B cell (primary cell): ENCODE results near the gene MAMDC4. TPM values are rescaled to one million over a fixed set of nuclear protein-coding genes. Genes with fewer than 3 reads are reported as not detected.

Source experiments
- ATAC-seq: fragments of 200-7000 bp; cut with Tn5 transposase; one replicate; pipeline ENCODE4 v1.10.0; 2021; ENCODE audit warnings: low read depth, mild to moderate bottlenecking, moderate number of reproducible peaks, moderate library complexity
- CTCF ChIA-PET: fragments of 350-600 bp; sonication (Branson Sonifier 250); formaldehyde crosslinking; loops from one replicate; lab custom pipeline; 2021; ENCODE audit warnings: antibody characterized with exemption, inconsistent platforms; lab: Charles Lee
- POLR2A ChIA-PET: fragments of 350-600 bp; sonication (Branson Sonifier 250); formaldehyde crosslinking; loops from one replicate; lab custom pipeline; 2021; ENCODE audit warnings: antibody characterized with exemption; lab: Charles Lee
- DNase-seq: peaks from one replicate; pipeline ENCODE4 v3.0.0; 2013
- H2AFZ ChIP-seq: 2 replicates; pipeline ENCODE4 v1.6.1; 2012; ENCODE audit warnings: mild to moderate bottlenecking, low read depth, low read length; ENCODE audit not compliant: insufficient read depth, poor library complexity, severe bottlenecking
- H3K27ac ChIP-seq, 2 donors: 1 replicate in 1 of 2; 2 replicates in 1 of 2; pipeline ENCODE4 v1.5.1; 2012 to 2013; ENCODE audit warnings: low read length in 2 of 2, mild to moderate bottlenecking in 2 of 2, moderate library complexity in 1 of 2
- H3K27me3 ChIP-seq, 4 experiments: fragments of 200-600 bp in 1 of 4; sonication (generic) in 1 of 4; replicated peaks in 1 of 4; 1 replicate in 2 of 4; 2 replicates in 2 of 4; pipeline versions ENCODE4 v1.6.1 to v1.7.0; 2013 to 2016; ENCODE audit warnings: low read length in 3 of 4, mild to moderate bottlenecking in 2 of 4, mixed read lengths in 1 of 4, moderate library complexity in 1 of 4; ENCODE audit not compliant: insufficient read depth in 4 of 4, control insufficient read depth in 3 of 4; ENCODE audit errors: control extremely low read depth in 1 of 4
- H3K36me3 ChIP-seq, 2 experiments: replicated peaks in 1 of 2; 1 replicate in 1 of 2; 2 replicates in 1 of 2; pipeline versions ENCODE4 v1.6.1 to v1.7.1; 2013; ENCODE audit warnings: low read length in 1 of 2; ENCODE audit not compliant: insufficient read depth in 2 of 2, control insufficient read depth in 1 of 2; ENCODE audit errors: control extremely low read depth in 1 of 2, extremely low read depth in 1 of 2
- H3K4me1 ChIP-seq, 2 donors: fragments of 200-600 bp in 1 of 2; sonication (generic) in 1 of 2; 1 replicate in 1 of 2; 2 replicates in 1 of 2; pipeline versions ENCODE4 v1.5.1 to v1.6.1; 2013 to 2017; ENCODE audit warnings: low read length in 2 of 2; ENCODE audit not compliant: control insufficient read depth in 2 of 2, insufficient read depth in 2 of 2
- H3K4me2 ChIP-seq: replicated peaks from 2 replicates; pipeline ENCODE3; 2012; ENCODE audit warnings: mild to moderate bottlenecking, low read depth, low read length; ENCODE audit not compliant: poor library complexity, severe bottlenecking
- H3K4me3 ChIP-seq, 5 experiments: fragments of 200-600 bp in 1 of 5; sonication (generic) in 1 of 5; 1 replicate in 3 of 5; 2 replicates in 2 of 5; pipeline versions ENCODE4 v1.5.1 to v1.7.0; 2011 to 2016; ENCODE audit warnings: low read length in 4 of 5, mild to moderate bottlenecking in 4 of 5, low read depth in 2 of 5, control low read depth in 1 of 5, moderate library complexity in 1 of 5; ENCODE audit not compliant: insufficient read depth in 1 of 5; ENCODE audit errors: control extremely low read depth in 1 of 5, extremely low read depth in 1 of 5
- H3K79me2 ChIP-seq: fragments of 200-600 bp; sonication (generic); one replicate; pipeline ENCODE4 v1.6.0; 2016; ENCODE audit warnings: low read length; ENCODE audit not compliant: control insufficient read depth, insufficient read depth
- H3K9ac ChIP-seq: fragments of 200-600 bp; sonication (generic); 2 replicates; pipeline ENCODE4 v1.6.1; 2017; ENCODE audit warnings: mild to moderate bottlenecking, low read length, moderate library complexity
- H3K9me3 ChIP-seq, 3 donors: one replicate each; pipeline versions ENCODE4 v1.6.1 to v1.7.1; 2013; ENCODE audit warnings: low read length in 2 of 3; ENCODE audit not compliant: control insufficient read depth in 2 of 3, insufficient read depth in 1 of 3; ENCODE audit errors: control extremely low read depth in 1 of 3
- H4K20me1 ChIP-seq: 2 replicates; pipeline ENCODE4 v1.6.0; 2012; ENCODE audit warnings: mild to moderate bottlenecking, low read length; ENCODE audit not compliant: insufficient read depth, control insufficient read depth, poor library complexity, severe bottlenecking
- H3K27ac Mint-ChIP-seq: one replicate; pipeline ENCODE4 v1.8.0; 2021; ENCODE audit warnings: mixed read lengths
- H3K27me3 Mint-ChIP-seq: one replicate; pipeline ENCODE4 v1.8.0; 2021; ENCODE audit warnings: mixed read lengths
- H3K4me1 Mint-ChIP-seq: one replicate; pipeline ENCODE4 v1.8.0; 2021; ENCODE audit warnings: mixed read lengths
- H3K4me3 Mint-ChIP-seq: one replicate; pipeline ENCODE4 v1.8.0; 2021; ENCODE audit warnings: mixed read lengths
- H3K9me3 Mint-ChIP-seq: one replicate; pipeline ENCODE4 v1.8.0; 2022; ENCODE audit warnings: mixed read lengths; ENCODE audit not compliant: insufficient read depth
- EZH2 ChIP-seq: IDR thresholded peaks from 2 replicates; pipeline ENCODE4 v1.6.1; 2012; ENCODE audit warnings: borderline replicate concordance, low read depth, mild to moderate bottlenecking, moderate library complexity, low read length; ENCODE audit not compliant: insufficient read depth, poor library complexity, severe bottlenecking
- WGBS: methylation state at CpG from one replicate; pipeline ENCODE4 v1.1.5; 2013; ENCODE audit warnings: missing lambda C conversion rate; ENCODE audit not compliant: insufficient coverage; 5-methylcytosine and 5-hydroxymethylcytosine counted together
- intact Hi-C: fragments of 100-400 bp; cut with micrococcal nuclease; formaldehyde crosslinking; loops from one replicate; pipeline ENCODE4 v1.10.0; 2022
- polyA plus RNA-seq: library from polyadenylated mRNA; depleted of rRNA; stranded (reverse); fragments of >200 nt; gene quantifications from 2 replicates; pipeline ENCODE4 v1.2.3, GENCODE V29; 2012
- total RNA-seq, 2 donors: library from RNA; stranded (reverse); fragments of 120-200 nt in 1 of 2; gene quantifications; 1 replicate in 1 of 2; 2 replicates in 1 of 2; pipeline versions ENCODE4 v1.2.3 to v1.2.4, GENCODE V29; 2013 to 2022
- TF ChIP-seq, protein P1 (sequence below): fragments of 200-600 bp; IDR thresholded peaks from one replicate; pipeline ENCODE4 v1.8.0; 2022; ENCODE audit warnings: antibody characterized with exemption, mild to moderate bottlenecking

The MAMDC4 gene
- total and polyA plus RNA-seq, 2 donors (not counting 1 experiment from before 2014, with no cell fraction given): 5.4 to 6.8 TPM

DNA sequence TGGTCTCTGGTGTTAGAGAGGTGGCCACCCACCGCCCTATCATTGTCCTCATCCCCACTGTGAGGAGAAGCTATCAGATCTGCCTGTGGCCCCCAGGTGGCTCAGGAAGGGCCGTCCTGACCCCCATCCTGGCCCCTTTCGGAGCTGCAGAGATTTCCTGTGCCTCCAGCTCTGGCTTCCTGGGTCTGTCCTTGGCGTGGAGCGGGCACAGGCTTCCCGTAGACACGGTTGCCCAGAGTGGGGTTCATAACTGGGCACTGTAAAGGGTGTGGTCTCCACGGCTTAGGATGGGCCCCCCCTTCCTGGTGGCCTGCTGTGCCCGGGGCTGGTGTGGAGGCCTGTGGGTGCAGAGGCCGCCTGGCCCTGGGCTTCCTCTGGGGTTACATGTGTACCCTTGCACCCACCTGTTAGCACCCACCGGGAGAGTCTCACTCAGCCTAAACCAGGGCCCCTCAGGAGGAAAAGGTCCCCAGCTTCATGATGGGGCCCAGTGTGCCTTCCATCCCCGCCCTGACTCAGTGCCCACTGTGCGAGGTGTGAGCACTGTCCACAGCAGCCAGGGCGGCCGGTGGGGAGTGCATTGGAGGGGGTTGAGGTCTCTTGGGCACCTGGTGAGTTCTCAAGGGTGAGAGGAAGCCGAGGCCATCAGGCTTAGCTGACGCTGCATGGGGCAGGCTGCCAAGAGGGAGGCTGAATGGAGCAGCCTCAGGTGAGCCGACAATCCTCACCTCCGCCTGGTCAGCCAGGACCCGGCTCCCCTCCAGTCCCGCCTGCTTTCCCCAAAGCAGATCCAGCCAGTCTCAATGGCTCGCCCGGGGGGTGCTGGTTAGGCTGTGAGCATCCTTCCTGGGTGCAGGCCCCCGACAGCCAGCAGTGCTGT is 25.2 kb upstream of the MAMDC4 start:
- TF ChIP-seq EZH2: no peak
- TF ChIP-seq, protein P1, sequence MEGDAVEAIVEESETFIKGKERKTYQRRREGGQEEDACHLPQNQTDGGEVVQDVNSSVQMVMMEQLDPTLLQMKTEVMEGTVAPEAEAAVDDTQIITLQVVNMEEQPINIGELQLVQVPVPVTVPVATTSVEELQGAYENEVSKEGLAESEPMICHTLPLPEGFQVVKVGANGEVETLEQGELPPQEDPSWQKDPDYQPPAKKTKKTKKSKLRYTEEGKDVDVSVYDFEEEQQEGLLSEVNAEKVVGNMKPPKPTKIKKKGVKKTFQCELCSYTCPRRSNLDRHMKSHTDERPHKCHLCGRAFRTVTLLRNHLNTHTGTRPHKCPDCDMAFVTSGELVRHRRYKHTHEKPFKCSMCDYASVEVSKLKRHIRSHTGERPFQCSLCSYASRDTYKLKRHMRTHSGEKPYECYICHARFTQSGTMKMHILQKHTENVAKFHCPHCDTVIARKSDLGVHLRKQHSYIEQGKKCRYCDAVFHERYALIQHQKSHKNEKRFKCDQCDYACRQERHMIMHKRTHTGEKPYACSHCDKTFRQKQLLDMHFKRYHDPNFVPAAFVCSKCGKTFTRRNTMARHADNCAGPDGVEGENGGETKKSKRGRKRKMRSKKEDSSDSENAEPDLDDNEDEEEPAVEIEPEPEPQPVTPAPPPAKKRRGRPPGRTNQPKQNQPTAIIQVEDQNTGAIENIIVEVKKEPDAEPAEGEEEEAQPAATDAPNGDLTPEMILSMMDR: no peak
- H3K4me2 ChIP-seq: no peak overlapping the region
- H3K9me3 Mint-ChIP-seq: no peaks in the 10 kb centered on the region
- H3K9ac ChIP-seq: no peak overlapping the region
- CTCF ChIA-PET: interaction anchor here (1.0 to 1.2 kb wide), 2 partner anchors 10 to 17 kb away, joined by 4 to 5 read pairs; no protein-coding TSS in a partner anchor
- intact Hi-C loops: no loop called here
- no peaks in the 10 kb centered on the region for H3K9me3 ChIP-seq
- no peaks in the 10 kb centered on the region for H3K4me1 Mint-ChIP-seq
- H3K4me3 Mint-ChIP-seq: no peak overlapping the region
- no peak overlapping the region for H2AFZ ChIP-seq
- no peaks in the 10 kb centered on the region for H3K27me3 ChIP-seq
- H3K27me3 Mint-ChIP-seq: no peaks in the 10 kb centered on the region
- H3K27ac Mint-ChIP-seq: no peak overlapping the region
- H3K27ac ChIP-seq: no peak overlapping the region
- no peaks in the 10 kb centered on the region for H3K79me2 ChIP-seq
- DNase-seq (no peak), ATAC-seq (no peak)
- H4K20me1 ChIP-seq: peaks cover 17% of the 10 kb centered on the region
- WGBS: 97% methylated on average over 19 of the region's 24 CpGs
- POLR2A ChIA-PET: no interaction called here
- H3K36me3 ChIP-seq: peaks cover 2 to 50% of the 10 kb centered on the region in 2 experiments
- no peaks in the 10 kb centered on the region for H3K4me1 ChIP-seq
- no peak overlapping the region for H3K4me3 ChIP-seq
